HCT116 (cell line): ENCODE results near the gene WDR64. TPM values are rescaled to one million over a fixed set of nuclear protein-coding genes. Genes with fewer than 3 reads are reported as not detected.

Experiments
- ATAC-seq: fragments of 200-7000 bp; cut with Tn5 transposase; 2 replicates; pipeline ENCODE4 v1.9.1; 2020; ENCODE audit warnings: mild to moderate bottlenecking, moderate library complexity
- BruUV-seq: library from RNA; stranded (reverse); fragments of 400-500 nt; replicated peaks from 2 replicates; lab custom pipeline; 2021; lab: Mats Ljungman, UMichigan
- CTCF ChIA-PET: fragments of 300-600 bp; sonication (Branson Sonifier 250); formaldehyde crosslinking; loops from one replicate; lab custom pipeline; 2021; ENCODE audit warnings: antibody characterized with exemption; lab: Charles Lee
- POLR2A ChIA-PET: fragments of 300-600, 350-600 bp; sonication (Branson Sonifier 250); formaldehyde crosslinking; loops from one replicate; lab custom pipeline; 2021; ENCODE audit warnings: antibody characterized with exemption; lab: Charles Lee
- RAD21 ChIA-PET, 2 experiments: fragments of 300-600 bp; sonication (Branson Sonifier 250); formaldehyde crosslinking; loops; one replicate each; lab custom pipeline; 2023; ENCODE audit warnings: low total read pairs in 2 of 2; ENCODE audit not compliant: uncharacterized antibody in 2 of 2, unreplicated experiment in 2 of 2, low non-redundant PET in 1 of 2; lab: Charles Lee
- DNase-seq: peaks from one replicate; pipeline ENCODE4 v3.0.0-alpha.2; 2010; ENCODE audit warnings: low read depth, low spot score
- H2AFZ ChIP-seq: fragments of 200-600 bp; shearing (Covaris generic), sonication (generic); 2 replicates; pipeline ENCODE4 v1.6.1; 2017; ENCODE audit warnings: low read depth, mixed run types, mixed read lengths, antibody characterized with exemption, low read length; ENCODE audit not compliant: poor library complexity, severe bottlenecking
- H3K27ac ChIP-seq: 2 replicates; pipeline ENCODE4 v1.5.1; 2012; ENCODE audit warnings: low read depth, low read length
- H3K27me3 ChIP-seq: fragments of 200-600 bp; sonication (generic); 2 replicates; pipeline ENCODE4 v1.6.1; 2016; ENCODE audit warnings: mixed run types, low read length, mixed read lengths; ENCODE audit not compliant: insufficient read depth
- H3K36me3 ChIP-seq, 2 experiments: fragments of 200-500 bp in 1 of 2; fragments of 200-600 bp in 1 of 2; sonication (Bioruptor generic) in 1 of 2; sonication (generic) in 1 of 2; 2 replicates each; pipeline versions ENCODE4 v1.5.1 to v1.6.1; 2014 to 2016; ENCODE audit warnings: low read length in 2 of 2, inconsistent platforms in 1 of 2, mixed read lengths in 1 of 2, mixed run types in 1 of 2; ENCODE audit not compliant: insufficient read depth in 2 of 2, control insufficient read depth in 1 of 2
- H3K4me1 ChIP-seq, 2 experiments: fragments of 200-600 bp in 1 of 2; sonication (generic) in 1 of 2; 2 replicates each; pipeline versions ENCODE4 v1.5.1 to v1.6.1; 2012 to 2017; ENCODE audit warnings: low read length in 2 of 2, inconsistent platforms in 1 of 2, mild to moderate bottlenecking in 1 of 2, mixed read lengths in 1 of 2, mixed run types in 1 of 2, moderate library complexity in 1 of 2; ENCODE audit not compliant: insufficient read depth in 2 of 2, control insufficient read depth in 1 of 2
- H3K4me2 ChIP-seq: fragments of 200-600 bp; sonication (generic); 2 replicates; pipeline ENCODE4 v1.6.1; 2017; ENCODE audit warnings: mixed run types, low read length, mixed read lengths
- H3K4me3 ChIP-seq, 2 experiments: fragments of 200-600 bp in 1 of 2; sonication (generic) in 1 of 2; replicated peaks in 1 of 2; 2 replicates each; pipeline ENCODE4 v1.5.1; 2011 to 2016; ENCODE audit warnings: low read length in 2 of 2, control low read depth in 1 of 2, low read depth in 1 of 2, mild to moderate bottlenecking in 1 of 2, mixed read lengths in 1 of 2, mixed run types in 1 of 2
- H3K79me2 ChIP-seq: fragments of 200-600 bp; sonication (generic); 2 replicates; pipeline ENCODE4 v1.6.1; 2017; ENCODE audit warnings: mild to moderate bottlenecking, mixed run types, low read length, moderate library complexity, mixed read lengths; ENCODE audit not compliant: insufficient read depth
- H3K9ac ChIP-seq: fragments of 200-600 bp; sonication (generic); 2 replicates; pipeline ENCODE4 v1.6.1; 2016; ENCODE audit warnings: low read length, mixed read lengths
- H3K9me2 ChIP-seq: fragments of 200-600 bp; sonication (generic), shearing (Covaris generic); 2 replicates; pipeline ENCODE4 v1.6.1; 2017; ENCODE audit warnings: mixed run types, mild to moderate bottlenecking, moderate library complexity; ENCODE audit not compliant: insufficient read depth
- H3K9me3 ChIP-seq, 2 experiments: fragments of 200-500 bp in 1 of 2; fragments of 200-600 bp in 1 of 2; sonication (Bioruptor generic) in 1 of 2; sonication (generic) in 1 of 2; 2 replicates each; pipeline ENCODE4 v1.6.1; 2014 to 2017; ENCODE audit warnings: low read length in 2 of 2, mixed read lengths in 2 of 2, inconsistent platforms in 1 of 2, low read depth in 1 of 2, mild to moderate bottlenecking in 1 of 2, mixed run types in 1 of 2, moderate library complexity in 1 of 2; ENCODE audit not compliant: control insufficient read depth in 1 of 2, insufficient read depth in 1 of 2
- H4K20me1 ChIP-seq: fragments of 200-600 bp; sonication (generic), shearing (Covaris generic); 2 replicates; pipeline ENCODE4 v1.6.1; 2017; ENCODE audit warnings: mixed run types, mild to moderate bottlenecking, moderate library complexity; ENCODE audit not compliant: insufficient read depth
- ATF3 ChIP-seq: IDR thresholded peaks from 2 replicates; pipeline ENCODE4 v1.6.1; 2012
- CBX3 ChIP-seq: IDR thresholded peaks from 2 replicates; pipeline ENCODE4 v1.6.1; 2012; ENCODE audit warnings: low read depth
- CEBPB ChIP-seq: IDR thresholded peaks from 2 replicates; pipeline ENCODE4 v1.6.1; 2012; ENCODE audit warnings: low read depth
- CTCF ChIP-seq, 3 experiments: fragments of 200-600 bp in 1 of 3; sonication (generic) in 1 of 3; IDR thresholded peaks in 2 of 3; conservative IDR thresholded peaks in 1 of 3; 2 replicates each; pipeline ENCODE4 v1.5.1; 2012 to 2017; ENCODE audit warnings: low read depth in 2 of 3, low read length in 2 of 3, antibody characterized with exemption in 1 of 3, borderline replicate concordance in 1 of 3, control low read depth in 1 of 3, mild to moderate bottlenecking in 1 of 3, mixed read lengths in 1 of 3, mixed run types in 1 of 3, moderate library complexity in 1 of 3; ENCODE audit not compliant: insufficient read depth in 1 of 3
- EZH2phosphoT487 ChIP-seq: fragments of 200-600 bp; IDR thresholded peaks from 2 replicates; pipeline ENCODE4 v1.6.1; 2018; ENCODE audit warnings: antibody characterized with exemption, borderline replicate concordance
- FOSL1 ChIP-seq: IDR thresholded peaks from 2 replicates; pipeline ENCODE4 v1.6.1; 2012; ENCODE audit warnings: low read depth
- JUND ChIP-seq: IDR thresholded peaks from 2 replicates; pipeline ENCODE4 v1.6.1; 2012
- MAX ChIP-seq: IDR thresholded peaks from 2 replicates; pipeline ENCODE4 v1.6.1; 2012
- POLR2A ChIP-seq: IDR thresholded peaks from 2 replicates; pipeline ENCODE4 v1.7.0; 2011; ENCODE audit warnings: borderline replicate concordance; ENCODE audit not compliant: insufficient read depth, insufficient read length; ENCODE audit errors: extremely low read depth
- RAD21 ChIP-seq: IDR thresholded peaks from 2 replicates; pipeline ENCODE4 v1.6.1; 2012; ENCODE audit warnings: low read depth, mild to moderate bottlenecking
- REST ChIP-seq: IDR thresholded peaks from 2 replicates; pipeline ENCODE4 v1.6.1; 2012; ENCODE audit warnings: low read depth
- SP1 ChIP-seq: IDR thresholded peaks from 2 replicates; pipeline ENCODE4 v1.6.1; 2012; ENCODE audit warnings: low read depth
- TCF7L2 ChIP-seq: IDR thresholded peaks from 2 replicates; pipeline ENCODE4 v1.7.0; 2011; ENCODE audit warnings: borderline replicate concordance, inconsistent platforms; ENCODE audit not compliant: insufficient read depth, insufficient read length; ENCODE audit errors: extremely low read depth
- YY1 ChIP-seq: IDR thresholded peaks from 2 replicates; pipeline ENCODE4 v1.6.1; 2011; ENCODE audit warnings: low read length, low read depth, moderate library complexity, mild to moderate bottlenecking; ENCODE audit not compliant: insufficient replicate concordance; ENCODE audit errors: extremely low read depth
- ZBTB33 ChIP-seq: IDR thresholded peaks from 2 replicates; pipeline ENCODE4 v1.6.1; 2011; ENCODE audit warnings: mild to moderate bottlenecking, low read length, moderate library complexity; ENCODE audit not compliant: insufficient replicate concordance; ENCODE audit errors: extremely low read depth
- ZFX ChIP-seq: fragments of 450-650 bp; IDR thresholded peaks from 2 replicates; pipeline ENCODE4 v1.6.1; 2017
- ZNF274 ChIP-seq: fragments of 200-500 bp; sonication (Bioruptor generic); IDR thresholded peaks from 2 replicates; pipeline ENCODE4 v1.6.1; 2014; ENCODE audit warnings: mild to moderate bottlenecking, low read depth, low read length, inconsistent platforms
- intact Hi-C: fragments of 100-400 bp; cut with micrococcal nuclease; formaldehyde crosslinking; loops from 2 replicates; pipeline ENCODE4 v1.10.0; 2022
- total RNA-seq: library from RNA; stranded (reverse); gene quantifications from one replicate; pipeline ENCODE4 v1.2.1, GENCODE V29; 2021; ENCODE audit not compliant: unreplicated experiment

Gene WDR64
- total RNA-seq, 1 experiment from 2014 or later = not detected

- Histone ChIP-seq H3K9me3 (no peaks in the 10 kb centered on the region), H3K9me2 (no peaks in the 10 kb centered on the region), H3K9ac (no peak overlapping the region), H2AFZ (peak overlapping the region; percentile 36), H3K27me3 (no peaks in the 10 kb centered on the region), H3K79me2 (no peaks in the 10 kb centered on the region), H4K20me1 (no peaks in the 10 kb centered on the region), H3K27ac (no peak overlapping the region), H3K4me1 (peaks cover 9 to 23% of the 10 kb centered on the region in 2 experiments; a peak in 3 of 4 replicates), H3K36me3 (no peaks in the 10 kb centered on the region), H3K4me2 (peak overlapping the region; percentile 51), H3K4me3 (no peak overlapping the region)
- DNase-seq (no peak), ATAC-seq (peak; percentile 63)
- TF ChIP-seq YY1 (no peak), MAX (no peak), CBX3 (no peak), CEBPB (no peak), ZNF274 (no peak), FOSL1 (peak; percentile 70), CTCF (IDR thresholded peaks at IDR 0.05 in 2 of 3, conservative IDR thresholded peaks at IDR 0.05 in 1 of 3; ENCODE audit: borderline replicate concordance in 1 of 3, insufficient read depth in 1 of 3, low read depth in 2 of 3, low read length in 2 of 3) (no peak), REST (no peak), ATF3 (no peak), ZFX (no peak), RAD21 (no peak), POLR2A (no peak), JUND (peak; percentile 68), SP1 (peak; percentile 20; the same call in 1 of the 2 replicates), TCF7L2 (no peak), ZBTB33 (no peak), EZH2phosphoT487 (no peak)
- ChIA-PET POLR2A (interaction anchor here (0.7 kb wide), 1 partner anchor 141 kb away, joined by 3 read pairs; no protein-coding TSS in a partner anchor), CTCF (no interaction called here), RAD21 (no interaction called here)
- intact Hi-C loops = no loop called here
- BruUV-seq = no TSS peak
Observed at GRCh38 chr1:241706257-241706656, 54.2 kb downstream of the WDR64 start.
